ENCODE measurements around the gene GLG1.
"Not testable (repeated sequence)": the region's sequence is repeated elsewhere in the genome, so short reads cannot be mapped to it uniquely, and the experiment has no call there.

DNA sequence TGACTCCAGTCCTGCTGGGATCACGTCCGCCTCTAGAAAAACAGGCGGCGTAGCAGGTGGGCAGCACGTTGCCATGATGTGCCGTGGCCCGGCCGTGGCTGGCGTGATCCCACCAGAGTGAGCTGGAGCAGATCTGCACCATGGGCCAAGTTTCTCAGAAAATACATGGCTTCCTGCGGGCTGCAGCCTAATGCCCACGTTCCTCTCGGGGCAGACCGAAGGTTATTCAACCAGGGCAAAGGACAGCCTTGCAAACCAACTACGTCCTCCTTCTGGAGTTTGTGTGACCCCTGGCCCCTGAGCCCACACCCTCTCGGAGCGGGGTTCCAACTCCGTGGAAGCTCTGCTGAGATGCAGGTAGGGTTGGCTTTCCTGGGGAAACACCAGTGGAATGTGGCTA, 184.8 kb downstream of the GLG1 start:
- TF ChIP-seq, protein P1, sequence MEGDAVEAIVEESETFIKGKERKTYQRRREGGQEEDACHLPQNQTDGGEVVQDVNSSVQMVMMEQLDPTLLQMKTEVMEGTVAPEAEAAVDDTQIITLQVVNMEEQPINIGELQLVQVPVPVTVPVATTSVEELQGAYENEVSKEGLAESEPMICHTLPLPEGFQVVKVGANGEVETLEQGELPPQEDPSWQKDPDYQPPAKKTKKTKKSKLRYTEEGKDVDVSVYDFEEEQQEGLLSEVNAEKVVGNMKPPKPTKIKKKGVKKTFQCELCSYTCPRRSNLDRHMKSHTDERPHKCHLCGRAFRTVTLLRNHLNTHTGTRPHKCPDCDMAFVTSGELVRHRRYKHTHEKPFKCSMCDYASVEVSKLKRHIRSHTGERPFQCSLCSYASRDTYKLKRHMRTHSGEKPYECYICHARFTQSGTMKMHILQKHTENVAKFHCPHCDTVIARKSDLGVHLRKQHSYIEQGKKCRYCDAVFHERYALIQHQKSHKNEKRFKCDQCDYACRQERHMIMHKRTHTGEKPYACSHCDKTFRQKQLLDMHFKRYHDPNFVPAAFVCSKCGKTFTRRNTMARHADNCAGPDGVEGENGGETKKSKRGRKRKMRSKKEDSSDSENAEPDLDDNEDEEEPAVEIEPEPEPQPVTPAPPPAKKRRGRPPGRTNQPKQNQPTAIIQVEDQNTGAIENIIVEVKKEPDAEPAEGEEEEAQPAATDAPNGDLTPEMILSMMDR (IDR thresholded peaks at IDR 0.05) = not testable (repeated sequence)
- not testable (repeated sequence) for TF ChIP-seq POLR2AphosphoS5 (IDR thresholded peaks at IDR 0.05); EP300 (IDR thresholded peaks at IDR 0.05; ENCODE audit: low read depth); POLR2A (IDR thresholded peaks at IDR 0.05)

Measured in transverse colon (tissue), 4 donors.